Measurements from ENCODE around the gene SLC16A12. TPM values are rescaled to one million over a fixed set of nuclear protein-coding genes. Genes with fewer than 3 reads are reported as not detected.

The SLC16A12 gene
- total RNA-seq, 1 experiment from 2014 or later = 0.77 TPM

DNA sequence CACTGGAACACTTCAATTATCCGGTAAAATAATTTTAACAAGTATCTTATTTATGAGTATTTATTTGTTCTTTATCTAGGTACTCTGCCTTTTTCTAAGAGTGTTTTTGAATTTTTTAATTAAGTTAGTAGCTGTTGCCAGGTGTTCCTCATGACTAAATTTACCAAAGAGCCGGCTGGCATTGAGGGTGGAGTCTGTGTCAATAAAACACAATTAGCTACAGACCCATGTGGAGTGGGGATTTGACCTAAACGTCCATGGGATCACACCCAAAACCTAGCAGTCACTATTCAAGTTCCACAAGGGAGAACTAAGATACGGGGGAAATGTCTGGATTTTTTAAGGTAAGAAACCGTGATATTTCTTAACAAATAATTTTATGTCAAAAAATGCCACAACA lies 9.8 kb downstream of the SLC16A12 start:
- Histone ChIP-seq H3K4ac (ENCODE audit: low read depth, low read length) (no peak overlapping the region), H3K79me1 (ENCODE audit: insufficient read depth, low read depth, low read length, poor library complexity, severe bottlenecking) (no peaks in the 10 kb centered on the region), H3K27ac (ENCODE audit: insufficient read length, low read depth, low read length) (no peak overlapping the region), H4K20me1 (ENCODE audit: control insufficient read depth, insufficient read depth, insufficient read length) (no peaks in the 10 kb centered on the region), H2BK20ac (ENCODE audit: low read depth, low read length, poor library complexity, severe bottlenecking) (no peak overlapping the region), H3K27me3 (ENCODE audit: insufficient read depth, low read length) (no peaks in the 10 kb centered on the region), H3T11ph (ENCODE audit: low read length) (no peak overlapping the region), H2BK12ac (ENCODE audit: insufficient read length, low read depth, low read length) (no peak overlapping the region), H3K23me2 (ENCODE audit: insufficient read length, low read depth, low read length, poor library complexity, severe bottlenecking) (no peaks in the 10 kb centered on the region), H4K5ac (ENCODE audit: insufficient read length, low read depth, low read length) (no peak overlapping the region), H4K91ac (ENCODE audit: insufficient read length, low read depth, low read length) (no peak overlapping the region), H3K9me3 (ENCODE audit: control insufficient read depth, low read depth, low read length) (no peaks in the 10 kb centered on the region), H2AFZ (ENCODE audit: low read length) (no peak overlapping the region), H3K9ac (ENCODE audit: extremely low read depth, insufficient read length, low read length) (no peak overlapping the region), H3K14ac (ENCODE audit: insufficient read depth, low read length) (no peak overlapping the region), H4K8ac (replicated peaks; ENCODE audit: insufficient read length, low read depth, low read length) (no peak overlapping the region), H3K18ac (ENCODE audit: insufficient read length, low read depth, low read length) (no peak overlapping the region), H2BK5ac (ENCODE audit: insufficient read length, low read length) (no peak overlapping the region), H3K56ac (ENCODE audit: insufficient read length, low read depth, low read length) (no peak overlapping the region), H3K79me2 (ENCODE audit: insufficient read depth, low read length) (no peaks in the 10 kb centered on the region), H3K4me1 (ENCODE audit: insufficient read depth, low read length) (no peaks in the 10 kb centered on the region), H2AK5ac (ENCODE audit: insufficient read length, low read length) (no peak overlapping the region), H3K4me2 (ENCODE audit: insufficient read depth, insufficient read length, low read length) (no peak overlapping the region), H2BK120ac (ENCODE audit: low read depth, low read length, poor library complexity, severe bottlenecking) (no peak overlapping the region), H3K23ac (ENCODE audit: insufficient read length, low read depth, low read length) (no peak overlapping the region), H2BK15ac (ENCODE audit: low read depth, low read length) (no peak overlapping the region)
- Mint-ChIP-seq H3K27ac (no peak overlapping the region), H3K4me1 (no peaks in the 10 kb centered on the region), H3K36me3 (ENCODE audit: insufficient read depth in 1 of 3, low read depth in 3 of 3) (peaks cover 0 to under 1% (median 0%) of the 10 kb centered on the region in 3 experiments; a peak in 1 of 7 replicates), H3K27me3 (ENCODE audit: low read depth) (peaks cover 2% of the 10 kb centered on the region; the same call in 1 of the 2 replicates), H3K9me3 (no peaks in the 10 kb centered on the region), H3K4me3 (no peak overlapping the region)
- TF ChIP-seq, protein P1, sequence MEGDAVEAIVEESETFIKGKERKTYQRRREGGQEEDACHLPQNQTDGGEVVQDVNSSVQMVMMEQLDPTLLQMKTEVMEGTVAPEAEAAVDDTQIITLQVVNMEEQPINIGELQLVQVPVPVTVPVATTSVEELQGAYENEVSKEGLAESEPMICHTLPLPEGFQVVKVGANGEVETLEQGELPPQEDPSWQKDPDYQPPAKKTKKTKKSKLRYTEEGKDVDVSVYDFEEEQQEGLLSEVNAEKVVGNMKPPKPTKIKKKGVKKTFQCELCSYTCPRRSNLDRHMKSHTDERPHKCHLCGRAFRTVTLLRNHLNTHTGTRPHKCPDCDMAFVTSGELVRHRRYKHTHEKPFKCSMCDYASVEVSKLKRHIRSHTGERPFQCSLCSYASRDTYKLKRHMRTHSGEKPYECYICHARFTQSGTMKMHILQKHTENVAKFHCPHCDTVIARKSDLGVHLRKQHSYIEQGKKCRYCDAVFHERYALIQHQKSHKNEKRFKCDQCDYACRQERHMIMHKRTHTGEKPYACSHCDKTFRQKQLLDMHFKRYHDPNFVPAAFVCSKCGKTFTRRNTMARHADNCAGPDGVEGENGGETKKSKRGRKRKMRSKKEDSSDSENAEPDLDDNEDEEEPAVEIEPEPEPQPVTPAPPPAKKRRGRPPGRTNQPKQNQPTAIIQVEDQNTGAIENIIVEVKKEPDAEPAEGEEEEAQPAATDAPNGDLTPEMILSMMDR (conservative IDR thresholded peaks at IDR 0.05) = no peak
- DNase-seq = no peak
- no CpG with 5 or more reads among the region's 5 CpGs for WGBS (ENCODE audit: extremely low coverage, insufficient read length, low lambda C conversion rate)

Measured in H9 (cell line).